ENCODE results near the gene RNF114. TPM values are rescaled to one million over a fixed set of nuclear protein-coding genes. Genes with fewer than 3 reads are reported as not detected.

The RNF114 gene
- total and polyA plus RNA-seq, 4 donors, result 30.9 to 87.9 (median 40.9) TPM

GRCh38 chr20:49948178-49948577 is 12.0 kb downstream of the RNF114 start:
- H3K27ac ChIP-seq (ENCODE audit: low read depth in 1 of 2, low read length in 2 of 2), result no peak overlapping the region
- H3K4me1 ChIP-seq (ENCODE audit: control insufficient read depth in 4 of 4, insufficient read depth in 4 of 4, low read length in 3 of 4), result no peaks in the 10 kb centered on the region
- H3K9me3 ChIP-seq (ENCODE audit: control insufficient read depth in 4 of 4, low read length in 3 of 4), result no peaks in the 10 kb centered on the region
- H3K4me3 ChIP-seq (ENCODE audit: low read depth in 1 of 3, low read length in 3 of 3), result no peak overlapping the region
- H3K9ac ChIP-seq (ENCODE audit: low read depth in 1 of 2, low read length in 2 of 2), result no peak overlapping the region
- TF ChIP-seq SP1 (IDR thresholded peaks at IDR 0.05), result no peak
- no peak for TF ChIP-seq GABPA (IDR thresholded peaks at IDR 0.05 in 1 of 2, conservative IDR thresholded peaks at IDR 0.05 in 1 of 2)
- TF ChIP-seq EGR1 (IDR thresholded peaks at IDR 0.05; ENCODE audit: low read depth in 2 of 2), result no peak
- TF ChIP-seq RXRA (IDR thresholded peaks at IDR 0.05), result no peak
- TF ChIP-seq JUND (IDR thresholded peaks at IDR 0.05), result no peak
- no peak for TF ChIP-seq YY1 (IDR thresholded peaks at IDR 0.05)
- no peak for TF ChIP-seq FOXA1 (IDR thresholded peaks at IDR 0.05)
- TF ChIP-seq MAX (IDR thresholded peaks at IDR 0.05), result no peak
- no peak for TF ChIP-seq ZBTB33 (IDR thresholded peaks at IDR 0.05)
- no peak for TF ChIP-seq FOXA2 (IDR thresholded peaks at IDR 0.05)
- TF ChIP-seq REST (IDR thresholded peaks at IDR 0.05), result no peak
- no peak for TF ChIP-seq CTCF (IDR thresholded peaks at IDR 0.05; ENCODE audit: low read depth, low read length, missing input control)
- 79% methylated on average over 3 of the region's 3 CpGs for WGBS
- DNase-seq (ENCODE audit: low spot score), result no peak
- no peaks in the 10 kb centered on the region for H3K27me3 ChIP-seq (ENCODE audit: control insufficient read depth in 4 of 4, insufficient read depth in 4 of 4, low read length in 3 of 4)
- H3K36me3 ChIP-seq (ENCODE audit: control insufficient read depth in 4 of 4, insufficient read depth in 3 of 4, low read depth in 1 of 4, low read length in 3 of 4), result peaks cover 10 to 77% (median 59%) of the 10 kb centered on the region in 4 donors

GRCh38 chr20:49948809-49949507 is 12.8 kb downstream of the RNF114 start:
- Histone ChIP-seq H3K36me3 (ENCODE audit: control insufficient read depth in 4 of 4, insufficient read depth in 3 of 4, low read depth in 1 of 4, low read length in 3 of 4) (peaks cover 11 to 80% (median 65%) of the 10 kb centered on the region in 4 donors), H3K27ac (ENCODE audit: low read depth in 1 of 2, low read length in 2 of 2) (no peak overlapping the region), H3K4me1 (ENCODE audit: control insufficient read depth in 4 of 4, insufficient read depth in 4 of 4, low read length in 3 of 4) (no peaks in the 10 kb centered on the region), H3K9me3 (ENCODE audit: control insufficient read depth in 4 of 4, low read length in 3 of 4) (no peaks in the 10 kb centered on the region), H3K9ac (ENCODE audit: low read depth in 1 of 2, low read length in 2 of 2) (no peak overlapping the region), H3K27me3 (ENCODE audit: control insufficient read depth in 4 of 4, insufficient read depth in 4 of 4, low read length in 3 of 4) (no peaks in the 10 kb centered on the region), H3K4me3 (ENCODE audit: low read depth in 1 of 3, low read length in 3 of 3) (no peak overlapping the region)
- TF ChIP-seq SP1 (IDR thresholded peaks at IDR 0.05) (no peak), FOXA1 (IDR thresholded peaks at IDR 0.05) (no peak), HNF4G (IDR thresholded peaks at IDR 0.05) (no peak)
- DNase-seq (ENCODE audit: low spot score), result no peak
- 86% methylated on average over 11 of the region's 11 CpGs for WGBS
